GM23248 (cell line): Measurements from ENCODE around the gene FAS.

Source experiments
- EZH2 ChIP-seq: fragments of 200-600 bp; sonication (generic); IDR thresholded peaks from 2 replicates; pipeline ENCODE4 v1.6.1; 2018; ENCODE audit warnings: antibody characterized with exemption, mild to moderate bottlenecking; ENCODE audit not compliant: insufficient read depth, poor library complexity, severe bottlenecking
- EZH2phosphoT487 ChIP-seq: fragments of 200-600 bp; sonication (generic); IDR thresholded peaks from 2 replicates; pipeline ENCODE4 v1.6.1; 2018; ENCODE audit warnings: antibody characterized with exemption, moderate library complexity, mild to moderate bottlenecking, low read depth; ENCODE audit not compliant: insufficient read depth

GRCh38 chr10:88989423-88989822 is 1.2 kb upstream of the FAS start:
- TF ChIP-seq EZH2 (no peak), EZH2phosphoT487 (no peak)
